GM21360 (cell line): ENCODE results near the gene CSF3R.
"Not testable (repeated sequence)": the region's sequence is repeated elsewhere in the genome, so short reads cannot be mapped to it uniquely, and the experiment has no call there.

Source experiments
- ATAC-seq: cut with Tn5 transposase; IDR thresholded peaks from one replicate; pipeline ENCODE4 v1.9.1; 2021; ENCODE audit warnings: mild to moderate bottlenecking, moderate library complexity; ENCODE audit not compliant: unreplicated experiment

CSF3R gene

GRCh38 chr1:36513676-36514473, 31.2 kb upstream of the CSF3R start:
- no peak for ATAC-seq

GRCh38 chr1:36512842-36513241, 30.1 kb upstream of the CSF3R start:
- no peak for ATAC-seq

GRCh38 chr1:36511804-36512798, 29.4 kb upstream of the CSF3R start:
- no peak for ATAC-seq

GRCh38 chr1:36511220-36511619, 28.5 kb upstream of the CSF3R start:
- ATAC-seq, result not testable (repeated sequence)

- no peak for ATAC-seq
These were observed 27.7 kb upstream of the CSF3R start for GRCh38 chr1:36510418-36510817.

GRCh38 chr1:36508257-36508656, 25.5 kb upstream of the CSF3R start:
- no peak for ATAC-seq

- ATAC-seq, result no peak
These were observed 23.7 kb upstream of the CSF3R start for GRCh38 chr1:36506276-36506920.

GRCh38 chr1:36503733-36504132, 21.0 kb upstream of the CSF3R start:
- no peak for ATAC-seq

GRCh38 chr1:36503159-36503558, 20.4 kb upstream of the CSF3R start:
- ATAC-seq, result no peak

- no peak for ATAC-seq
These were observed 19.9 kb upstream of the CSF3R start for GRCh38 chr1:36502616-36503015.

- ATAC-seq, result not testable (repeated sequence)
These were observed 19.2 kb upstream of the CSF3R start for GRCh38 chr1:36501911-36502310.

GRCh38 chr1:36497207-36497606, 14.5 kb upstream of the CSF3R start:
- no peak for ATAC-seq

- ATAC-seq, result no peak
These were observed 12.3 kb upstream of the CSF3R start for GRCh38 chr1:36494971-36495370.

GRCh38 chr1:36493524-36493923, 10.8 kb upstream of the CSF3R start:
- no peak for ATAC-seq

GRCh38 chr1:36492491-36492890, 9.8 kb upstream of the CSF3R start:
- ATAC-seq, result no peak

- ATAC-seq, result not testable (repeated sequence)
These were observed 6.7 kb upstream of the CSF3R start for GRCh38 chr1:36489258-36490051.

- no peak for ATAC-seq
These were observed 5.2 kb upstream of the CSF3R start for GRCh38 chr1:36487906-36488305.

GRCh38 chr1:36487336-36487725, 4.6 kb upstream of the CSF3R start:
- ATAC-seq, result not testable (repeated sequence)

- no peak for ATAC-seq
These were observed 4.0 kb upstream of the CSF3R start for GRCh38 chr1:36486439-36487335.

- no peak for ATAC-seq
These were observed 3.4 kb upstream of the CSF3R start for GRCh38 chr1:36486093-36486438.
